Islet precursor cell (in vitro differentiated cells): ENCODE measurements around the gene NRIP3.
A peak's percentile ranks its signal among the peaks of the same experiment; 100 is the strongest.
"Not testable (repeated sequence)": the region's sequence is repeated elsewhere in the genome, so short reads cannot be mapped to it uniquely, and the experiment has no call there.

Experiments used
- DNase-seq: peaks from one replicate; pipeline ENCODE4 v3.0.0-alpha.2; 2018

NRIP3 gene

GRCh38 chr11:9014826-9015225, 11.0 kb upstream of the NRIP3 start:
- DNase-seq, result no peak

GRCh38 chr11:9013373-9013772, 9.6 kb upstream of the NRIP3 start:
- no peak for DNase-seq

- DNase-seq, result not testable (repeated sequence)
Observed at GRCh38 chr11:9009538-9009937, 5.7 kb upstream of the NRIP3 start.

- DNase-seq, result no peak
Observed at GRCh38 chr11:9008661-9009060, 4.9 kb upstream of the NRIP3 start.

- no peak for DNase-seq
Observed at GRCh38 chr11:9008011-9008550, 4.3 kb upstream of the NRIP3 start.

GRCh38 chr11:9005087-9005486, 1.3 kb upstream of the NRIP3 start:
- DNase-seq, result no peak

- DNase-seq, result peak; percentile 60
Observed at GRCh38 chr11:9004183-9004926, 554 bp upstream of the NRIP3 start.

- DNase-seq, result no peak
Observed at GRCh38 chr11:9002920-9003572, 755 bp downstream of the NRIP3 start.

GRCh38 chr11:9001736-9002135, 2.1 kb downstream of the NRIP3 start:
- peak; percentile 69 for DNase-seq

- DNase-seq, result no peak
Observed at GRCh38 chr11:8998017-8998416, 5.8 kb downstream of the NRIP3 start.

GRCh38 chr11:8997451-8997850, 6.3 kb downstream of the NRIP3 start:
- DNase-seq, result no peak

- DNase-seq, result no peak
Observed at GRCh38 chr11:8989453-8989852, 14.3 kb downstream of the NRIP3 start.

- DNase-seq, result peak; percentile 64
Observed at GRCh38 chr11:8988329-8989234, 15.2 kb downstream of the NRIP3 start.

GRCh38 chr11:8987446-8987845, 16.4 kb downstream of the NRIP3 start:
- DNase-seq, result no peak

- DNase-seq, result not testable (repeated sequence)
Observed at GRCh38 chr11:8986772-8987171, 17.0 kb downstream of the NRIP3 start.

GRCh38 chr11:8985462-8985861, 18.3 kb downstream of the NRIP3 start:
- DNase-seq, result no peak

- DNase-seq, result no peak
Observed at GRCh38 chr11:8983552-8983951, 20.2 kb downstream of the NRIP3 start.

- DNase-seq, result no peak
Observed at GRCh38 chr11:8980485-8980884, 23.3 kb downstream of the NRIP3 start.

GRCh38 chr11:8979365-8979764, 24.4 kb downstream of the NRIP3 start:
- not testable (repeated sequence) for DNase-seq

- DNase-seq, result no peak
Observed at GRCh38 chr11:8973121-8973520, 30.7 kb downstream of the NRIP3 start.

- DNase-seq, result no peak
Observed at GRCh38 chr11:8971924-8972316, 31.9 kb downstream of the NRIP3 start.

GRCh38 chr11:8971196-8971923, 32.4 kb downstream of the NRIP3 start:
- DNase-seq, result no peak

- no peak for DNase-seq
Observed at GRCh38 chr11:8967184-8967583, 36.6 kb downstream of the NRIP3 start.
